Measurements from ENCODE around the gene FBXL19.

DNA sequence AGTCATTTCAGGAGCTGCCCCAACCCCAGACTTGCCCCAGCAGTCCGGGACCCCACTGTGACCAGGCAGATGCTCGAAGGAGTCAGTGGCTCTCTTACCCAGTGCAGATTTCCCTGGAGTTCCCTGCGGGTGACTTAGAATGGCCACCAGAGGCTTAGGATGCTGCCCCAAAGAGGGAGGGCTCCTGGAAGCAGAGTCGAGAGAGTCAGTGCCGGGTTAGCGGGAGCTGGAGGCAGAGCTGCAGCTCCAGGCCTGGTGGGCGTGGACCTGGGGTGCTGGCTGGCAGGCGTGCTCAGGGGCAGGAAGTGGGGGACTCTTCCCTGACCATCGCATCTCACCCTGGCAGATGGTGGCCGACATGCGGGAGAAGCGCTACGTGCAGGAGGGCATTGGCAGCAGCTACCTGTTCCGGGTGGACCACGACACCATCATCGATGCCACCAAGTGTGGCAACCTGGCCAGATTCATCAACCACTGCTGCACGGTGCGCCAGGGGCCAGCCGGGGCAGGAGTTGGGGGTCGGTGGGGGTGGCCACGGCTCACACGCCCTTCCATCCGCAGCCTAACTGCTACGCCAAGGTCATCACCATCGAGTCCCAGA is 60.0 kb downstream of the FBXL19 start:
- TF ChIP-seq MATR3 (CRISPR knock-in tag; IDR thresholded peaks at IDR 0.05) (no peak), RAD51 (IDR thresholded peaks at IDR 0.05; ENCODE audit: borderline replicate concordance) (no peak), CHD2 (IDR thresholded peaks at IDR 0.05; ENCODE audit: low read depth, low read length) (no peak), KLF11 (CRISPR knock-in tag; IDR thresholded peaks at IDR 0.05) (no peak), AFF4 (CRISPR knock-in tag; IDR thresholded peaks at IDR 0.05) (no peak), MIER2 (CRISPR knock-in tag; IDR thresholded peaks at IDR 0.05) (no peak), CEBPG (CRISPR knock-in tag; IDR thresholded peaks at IDR 0.05) (no peak)
- TF ChIP-seq, protein P1, sequence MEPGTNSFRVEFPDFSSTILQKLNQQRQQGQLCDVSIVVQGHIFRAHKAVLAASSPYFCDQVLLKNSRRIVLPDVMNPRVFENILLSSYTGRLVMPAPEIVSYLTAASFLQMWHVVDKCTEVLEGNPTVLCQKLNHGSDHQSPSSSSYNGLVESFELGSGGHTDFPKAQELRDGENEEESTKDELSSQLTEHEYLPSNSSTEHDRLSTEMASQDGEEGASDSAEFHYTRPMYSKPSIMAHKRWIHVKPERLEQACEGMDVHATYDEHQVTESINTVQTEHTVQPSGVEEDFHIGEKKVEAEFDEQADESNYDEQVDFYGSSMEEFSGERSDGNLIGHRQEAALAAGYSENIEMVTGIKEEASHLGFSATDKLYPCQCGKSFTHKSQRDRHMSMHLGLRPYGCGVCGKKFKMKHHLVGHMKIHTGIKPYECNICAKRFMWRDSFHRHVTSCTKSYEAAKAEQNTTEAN (CRISPR knock-in tag; conservative IDR thresholded peaks at IDR 0.05) = no peak

Data from HepG2 (cell line).